HG03565 (cell line): Measurements from ENCODE around the gene GATM.

Source experiments
- ATAC-seq: cut with Tn5 transposase; IDR thresholded peaks from one replicate; pipeline ENCODE4 v1.9.1; 2021; ENCODE audit warnings: mild to moderate bottlenecking, moderate library complexity; ENCODE audit not compliant: unreplicated experiment

The GATM gene

GRCh38 chr15:45378149-45378912, at the start of gene GATM:
GATM (minus strand) TSS chr15:45378544; CDS start chr15:45378453, 91 bp downstream.
- peak; percentile 65 for ATAC-seq

- no peak for ATAC-seq
Observed at GRCh38 chr15:45427085-45427484, 48.7 kb upstream of the GATM start.

GRCh38 chr15:45425135-45425534, 46.8 kb upstream of the GATM start:
- ATAC-seq: no peak

- ATAC-seq: no peak
Observed at GRCh38 chr15:45424429-45424828, 46.1 kb upstream of the GATM start.

- ATAC-seq: no peak
Observed at GRCh38 chr15:45417303-45417950, 39.1 kb upstream of the GATM start.

- ATAC-seq: no peak
Observed at GRCh38 chr15:45414215-45414885, 36.0 kb upstream of the GATM start.

GRCh38 chr15:45409596-45409995, 31.3 kb upstream of the GATM start:
- ATAC-seq: no peak

- ATAC-seq: no peak
Observed at GRCh38 chr15:45407786-45408185, 29.4 kb upstream of the GATM start.

GRCh38 chr15:45402955-45403877, 24.9 kb upstream of the GATM start:
- peak; percentile 8 for ATAC-seq

GRCh38 chr15:45402162-45402954, 24.0 kb upstream of the GATM start:
- ATAC-seq: peak; percentile 79

- no peak for ATAC-seq
Observed at GRCh38 chr15:45401665-45402161, 23.4 kb upstream of the GATM start.

GRCh38 chr15:45399381-45400212, 21.3 kb upstream of the GATM start:
- no peak for ATAC-seq

- ATAC-seq: no peak
Observed at GRCh38 chr15:45397116-45397665, 18.8 kb upstream of the GATM start.

- ATAC-seq: no peak
Observed at GRCh38 chr15:45395943-45396342, 17.6 kb upstream of the GATM start.

- ATAC-seq: no peak
Observed at GRCh38 chr15:45394681-45395080, 16.3 kb upstream of the GATM start.

- no peak for ATAC-seq
Observed at GRCh38 chr15:45393851-45394250, 15.5 kb upstream of the GATM start.

- no peak for ATAC-seq
Observed at GRCh38 chr15:45392584-45392855, 14.2 kb upstream of the GATM start.

GRCh38 chr15:45391746-45392583, 13.6 kb upstream of the GATM start:
- peak; percentile 92 for ATAC-seq
